ENCODE data around the gene RASSF4.
A peak's percentile ranks its signal among the peaks of the same experiment; 100 is the strongest.

The RASSF4 gene

DNA sequence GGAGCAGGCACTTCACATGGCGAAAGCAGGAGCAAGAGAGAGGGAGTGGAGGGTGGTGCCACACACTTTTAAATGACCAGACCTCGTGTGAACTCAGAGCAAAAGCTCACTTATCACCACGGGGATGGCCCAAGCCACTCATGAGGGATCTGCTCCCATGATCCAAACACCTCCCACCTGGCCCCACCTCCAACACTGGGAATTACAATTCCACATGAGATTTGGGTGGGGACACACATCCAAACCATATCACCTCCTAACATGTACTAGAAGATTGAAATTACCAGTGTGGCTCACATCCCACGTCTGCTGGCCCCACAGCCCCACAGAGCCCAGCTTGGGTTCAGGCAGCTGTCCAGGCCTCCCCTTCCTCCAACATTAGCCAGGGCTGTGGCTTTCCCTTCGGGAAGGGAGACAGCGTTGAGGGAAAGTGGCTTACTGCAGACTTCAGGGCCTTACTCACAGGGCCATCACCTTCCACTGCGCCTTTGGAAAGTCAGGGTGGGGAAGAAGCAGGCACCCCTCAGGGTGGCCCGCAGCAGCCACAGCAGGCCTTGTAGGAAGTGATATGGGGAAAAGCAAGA, 11.3 kb downstream of the RASSF4 start:
- Mint-ChIP-seq H3K36me3 (no peaks in the 10 kb centered on the region), H3K27ac (no peak overlapping the region), H3K9me3 (ENCODE audit: low read depth) (no peaks in the 10 kb centered on the region), H3K4me3 (no peak overlapping the region), H3K27me3 (no peaks in the 10 kb centered on the region), H3K4me1 (ENCODE audit: low read depth) (peaks cover 29% of the 10 kb centered on the region)

DNA sequence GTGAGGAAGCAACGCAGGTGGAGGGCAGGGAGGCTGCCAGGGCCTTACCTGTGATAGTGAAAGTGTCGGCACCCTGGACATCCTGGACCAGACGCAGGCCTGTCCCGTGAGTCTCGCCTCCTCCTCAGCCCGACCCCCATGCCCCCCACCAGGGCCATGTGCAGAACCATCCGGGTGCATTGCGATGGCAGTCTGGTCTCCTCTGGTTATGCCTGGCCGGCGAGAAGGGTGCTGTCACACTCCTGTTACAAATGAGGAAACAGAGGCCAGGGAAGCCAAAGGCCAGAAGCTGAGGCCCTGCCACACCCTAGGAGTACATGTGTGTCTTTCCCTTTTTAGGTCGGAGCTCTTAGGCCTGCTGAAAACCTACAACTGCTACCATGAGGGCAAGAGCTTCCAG, 11.8 kb downstream of the RASSF4 start:
- Mint-ChIP-seq H3K4me1 (ENCODE audit: low read depth) (peaks cover 29% of the 10 kb centered on the region), H3K9me3 (ENCODE audit: low read depth) (no peaks in the 10 kb centered on the region), H3K36me3 (no peaks in the 10 kb centered on the region), H3K4me3 (no peak overlapping the region), H3K27ac (no peak overlapping the region), H3K27me3 (no peaks in the 10 kb centered on the region)

DNA sequence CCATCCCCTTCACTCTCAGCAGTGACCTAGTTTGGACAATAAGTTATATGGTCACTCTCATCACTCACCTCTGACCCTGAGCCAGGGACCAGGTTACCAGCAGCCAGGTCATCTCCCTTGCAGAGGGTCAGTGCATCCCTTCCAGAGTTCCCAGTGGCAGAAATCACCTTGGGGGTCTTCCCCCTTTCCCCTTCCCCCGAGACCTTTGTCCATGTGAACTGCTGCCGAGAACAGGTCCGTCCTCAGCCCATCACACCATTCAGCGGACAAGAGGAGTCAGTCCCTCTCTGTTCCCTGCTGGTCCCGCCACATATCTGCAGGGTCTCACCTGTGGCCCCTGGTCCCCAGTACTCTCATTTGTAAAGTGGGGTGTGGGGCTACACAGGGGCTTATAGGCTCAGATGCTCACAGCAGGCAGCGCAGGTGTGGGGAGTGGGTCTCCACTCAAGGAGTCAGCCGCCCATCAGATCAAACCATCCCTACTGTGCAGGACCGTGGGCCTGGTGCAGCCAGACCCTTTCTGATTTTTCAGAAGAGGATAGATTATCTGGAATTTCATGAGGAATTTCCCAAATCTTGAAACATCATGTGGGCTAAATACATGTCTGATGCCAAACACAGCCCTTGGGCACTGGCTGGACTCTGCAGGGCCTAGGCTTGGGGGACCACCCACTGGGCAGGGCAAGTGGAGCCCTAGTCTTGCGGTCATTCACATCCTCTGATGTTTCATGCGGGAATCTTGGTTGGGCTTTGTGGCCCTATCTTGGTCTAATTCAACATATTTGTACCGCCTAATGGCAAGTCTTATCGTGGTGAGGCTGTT, 12.5 kb downstream of the RASSF4 start:
- H3K4me1 Mint-ChIP-seq (ENCODE audit: low read depth) = peaks cover 29% of the 10 kb centered on the region
- no peak overlapping the region for H3K27ac Mint-ChIP-seq
- no peaks in the 10 kb centered on the region for H3K27me3 Mint-ChIP-seq
- no peaks in the 10 kb centered on the region for H3K9me3 Mint-ChIP-seq (ENCODE audit: low read depth)
- no peaks in the 10 kb centered on the region for H3K36me3 Mint-ChIP-seq
- no peak overlapping the region for H3K4me3 Mint-ChIP-seq

DNA sequence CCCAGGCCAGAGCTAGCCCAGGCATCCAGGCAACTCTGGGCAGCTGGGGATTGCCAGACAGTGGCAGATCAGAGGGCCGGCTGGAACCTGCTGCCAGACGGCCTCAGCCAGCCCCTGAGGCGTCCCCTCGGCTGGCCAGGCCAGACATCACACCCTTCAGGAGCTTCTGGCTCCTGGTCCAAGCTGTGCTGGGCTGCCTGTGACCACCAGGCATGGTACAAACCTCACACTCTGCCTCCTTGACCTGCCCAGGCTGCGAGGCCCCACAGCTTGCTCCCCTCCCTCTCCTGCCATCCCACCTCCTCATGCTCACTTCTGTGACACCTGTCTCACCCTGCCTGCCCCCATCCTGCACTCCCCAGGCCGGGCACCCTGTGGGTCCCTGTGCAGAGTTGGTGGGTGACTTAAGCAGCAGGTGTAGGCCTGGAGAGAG, 13.3 kb downstream of the RASSF4 start:
- H3K27ac Mint-ChIP-seq = no peak overlapping the region
- no peaks in the 10 kb centered on the region for H3K9me3 Mint-ChIP-seq (ENCODE audit: low read depth)
- H3K4me1 Mint-ChIP-seq (ENCODE audit: low read depth) = peaks cover 23% of the 10 kb centered on the region
- no peak overlapping the region for H3K4me3 Mint-ChIP-seq
- H3K27me3 Mint-ChIP-seq = no peaks in the 10 kb centered on the region
- H3K36me3 Mint-ChIP-seq = no peaks in the 10 kb centered on the region

DNA sequence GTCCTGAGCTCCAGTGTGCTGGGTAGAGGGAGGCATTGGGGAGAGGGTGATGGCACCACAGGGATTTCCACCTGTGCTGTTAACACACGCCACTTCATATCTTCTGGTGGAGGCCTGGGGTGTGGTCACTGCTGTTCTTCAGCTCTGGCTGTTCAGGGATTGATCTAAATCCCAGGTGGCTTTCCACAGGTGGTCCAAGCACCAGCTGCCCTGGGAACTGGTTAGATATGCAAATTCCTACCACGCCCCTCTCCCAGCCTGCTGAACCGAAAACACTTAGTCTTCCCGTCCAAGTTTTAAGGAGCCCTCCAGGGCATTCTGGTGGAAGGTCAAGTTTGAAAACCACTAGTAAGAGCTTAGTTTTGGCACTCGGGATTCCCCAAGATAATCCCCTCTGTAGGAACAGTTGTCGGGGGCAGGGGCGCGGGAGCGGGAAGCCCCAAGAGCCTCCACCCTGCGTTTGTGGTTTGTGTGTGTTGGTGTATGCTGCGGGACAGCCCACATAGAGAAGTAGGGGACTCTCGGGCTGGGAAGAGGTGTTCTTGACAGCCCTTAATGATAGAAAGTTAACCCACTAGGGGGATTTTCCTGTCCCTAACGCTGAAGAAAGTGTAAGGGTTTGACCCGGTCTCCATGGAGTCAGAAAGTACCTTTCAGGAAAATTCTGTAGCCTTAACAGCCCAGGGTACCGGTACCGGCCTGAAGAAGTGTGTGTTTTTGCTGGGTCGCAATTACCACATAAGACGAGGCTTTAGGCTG, 13.9 kb downstream of the RASSF4 start:
- no peak overlapping the region for H3K4me3 Mint-ChIP-seq
- no peak overlapping the region for H3K27ac Mint-ChIP-seq
- H3K9me3 Mint-ChIP-seq (ENCODE audit: low read depth) = no peaks in the 10 kb centered on the region
- peaks cover 16% of the 10 kb centered on the region for H3K4me1 Mint-ChIP-seq (ENCODE audit: low read depth)
- H3K36me3 Mint-ChIP-seq = no peaks in the 10 kb centered on the region
- no peaks in the 10 kb centered on the region for H3K27me3 Mint-ChIP-seq

DNA sequence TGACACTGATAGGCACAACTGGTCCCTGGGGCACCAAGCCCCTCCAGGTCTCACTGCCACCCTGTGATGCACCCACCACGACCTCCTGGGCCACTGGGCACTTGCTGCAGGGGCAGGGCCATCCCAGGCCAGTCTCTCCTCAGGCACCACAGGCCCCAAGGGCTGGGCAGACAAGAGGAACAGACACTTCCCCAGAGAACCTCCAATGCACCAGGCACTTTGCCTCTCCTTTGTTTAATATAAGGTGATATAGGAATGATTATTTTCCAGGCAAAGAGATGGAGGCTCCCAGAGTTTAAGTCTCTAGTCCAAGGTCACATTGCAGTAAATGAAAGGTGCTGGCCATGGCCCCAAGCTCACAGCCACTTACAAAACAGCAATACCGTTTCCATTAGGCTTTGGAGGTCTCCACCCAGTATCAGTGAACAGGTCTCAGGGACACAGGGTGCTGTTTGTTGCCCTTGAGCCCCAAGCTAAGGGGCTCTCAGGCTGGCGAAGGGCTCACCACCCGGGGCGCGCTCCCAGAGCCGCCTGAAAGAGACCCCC, 14.6 kb downstream of the RASSF4 start:
- no peaks in the 10 kb centered on the region for H3K36me3 Mint-ChIP-seq
- H3K9me3 Mint-ChIP-seq (ENCODE audit: low read depth) = no peaks in the 10 kb centered on the region
- H3K27me3 Mint-ChIP-seq = no peaks in the 10 kb centered on the region
- no peak overlapping the region for H3K27ac Mint-ChIP-seq
- peak overlapping the region; percentile 78 for H3K4me3 Mint-ChIP-seq
- peaks cover 10% of the 10 kb centered on the region for H3K4me1 Mint-ChIP-seq (ENCODE audit: low read depth)

DNA sequence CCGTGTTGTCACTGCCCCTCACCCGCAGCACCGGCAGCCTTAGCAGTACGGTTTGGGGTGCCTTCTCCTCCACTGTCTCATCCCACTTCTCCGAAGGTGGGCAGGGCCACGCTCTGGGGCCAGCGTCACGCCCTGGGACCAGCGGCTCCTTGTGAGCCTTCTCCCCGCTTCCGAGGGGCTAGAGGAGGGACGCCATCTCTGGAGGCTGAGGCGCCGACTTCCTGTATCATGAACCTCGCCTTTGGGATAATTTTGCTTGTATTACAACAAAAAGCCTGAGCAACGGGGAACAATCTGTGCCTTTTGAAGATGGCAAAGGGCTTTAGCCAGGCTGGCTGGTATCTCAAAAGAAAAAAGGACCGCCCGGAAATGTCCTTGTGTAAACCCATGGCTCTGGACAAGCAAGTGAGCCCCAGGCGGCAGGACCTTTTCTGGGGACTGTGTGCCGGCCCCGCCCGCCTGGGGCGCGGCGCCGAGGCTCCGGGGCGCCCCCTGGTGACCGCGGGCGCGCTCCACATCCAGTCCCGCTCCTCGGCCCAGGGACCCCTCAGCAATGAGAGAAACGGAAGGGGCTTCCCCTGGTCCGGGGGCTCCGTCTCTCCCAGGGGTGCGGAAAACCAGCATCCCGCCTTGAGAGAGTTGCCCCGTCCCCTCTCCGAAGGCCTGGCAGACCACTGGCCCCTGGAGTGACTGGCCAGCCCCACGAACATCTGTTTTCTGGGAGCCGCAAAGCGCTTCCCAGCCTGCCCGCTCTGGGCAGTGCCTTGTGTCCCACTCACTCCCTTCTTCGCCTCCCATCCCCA, 15.2 kb downstream of the RASSF4 start:
- Mint-ChIP-seq H3K4me3 (peak overlapping the region; percentile 78), H3K27ac (no peak overlapping the region), H3K4me1 (ENCODE audit: low read depth) (peaks cover 8% of the 10 kb centered on the region), H3K36me3 (no peaks in the 10 kb centered on the region), H3K27me3 (no peaks in the 10 kb centered on the region), H3K9me3 (ENCODE audit: low read depth) (no peaks in the 10 kb centered on the region)

DNA sequence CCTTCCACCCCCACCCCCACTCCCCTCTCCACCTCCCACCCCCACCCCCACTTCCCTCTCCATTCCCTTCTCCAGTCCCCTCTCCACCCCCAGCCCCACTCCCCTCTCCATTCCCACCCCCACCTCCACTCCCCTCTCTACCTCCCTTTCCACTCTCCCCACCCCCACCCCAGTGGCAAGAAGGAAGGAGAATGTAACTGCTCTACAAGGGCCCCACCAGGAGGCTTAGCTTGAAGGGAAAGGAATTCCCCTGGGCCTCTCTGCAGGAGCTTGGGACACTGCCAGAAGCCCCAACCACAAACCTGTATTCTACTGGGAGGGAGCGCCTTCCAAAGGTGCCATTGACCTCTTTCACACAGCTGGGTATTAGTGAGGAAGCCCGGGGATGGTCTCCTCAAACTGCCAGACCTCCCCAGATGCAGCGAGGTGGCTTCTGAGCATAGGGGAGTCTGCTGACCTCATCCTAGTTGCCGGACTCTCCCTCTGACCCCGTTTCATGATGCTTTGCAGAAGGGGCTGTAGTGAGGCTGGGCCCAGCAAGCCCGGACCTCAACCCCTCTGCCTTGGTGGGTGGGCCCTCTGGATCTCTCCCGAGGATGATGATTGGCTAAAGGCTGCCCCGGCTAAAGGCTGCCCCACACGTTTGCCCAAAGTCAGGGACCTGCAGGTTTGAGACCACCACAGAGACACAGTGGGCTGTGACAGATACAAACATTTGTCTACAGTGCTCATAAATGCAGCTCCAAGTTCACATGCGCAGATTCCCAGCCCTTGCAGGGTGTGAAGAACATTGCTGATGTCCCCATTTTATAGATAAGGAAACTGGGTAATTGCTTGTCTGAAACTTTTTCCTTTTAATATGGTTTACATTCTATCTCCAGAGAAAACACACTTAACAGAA, 16.1 kb downstream of the RASSF4 start:
- no peaks in the 10 kb centered on the region for H3K9me3 Mint-ChIP-seq (ENCODE audit: low read depth)
- peaks cover 8% of the 10 kb centered on the region for H3K4me1 Mint-ChIP-seq (ENCODE audit: low read depth)
- H3K27ac Mint-ChIP-seq = no peak overlapping the region
- peak overlapping the region; percentile 13 for H3K4me3 Mint-ChIP-seq
- H3K36me3 Mint-ChIP-seq = no peaks in the 10 kb centered on the region
- H3K27me3 Mint-ChIP-seq = no peaks in the 10 kb centered on the region

DNA sequence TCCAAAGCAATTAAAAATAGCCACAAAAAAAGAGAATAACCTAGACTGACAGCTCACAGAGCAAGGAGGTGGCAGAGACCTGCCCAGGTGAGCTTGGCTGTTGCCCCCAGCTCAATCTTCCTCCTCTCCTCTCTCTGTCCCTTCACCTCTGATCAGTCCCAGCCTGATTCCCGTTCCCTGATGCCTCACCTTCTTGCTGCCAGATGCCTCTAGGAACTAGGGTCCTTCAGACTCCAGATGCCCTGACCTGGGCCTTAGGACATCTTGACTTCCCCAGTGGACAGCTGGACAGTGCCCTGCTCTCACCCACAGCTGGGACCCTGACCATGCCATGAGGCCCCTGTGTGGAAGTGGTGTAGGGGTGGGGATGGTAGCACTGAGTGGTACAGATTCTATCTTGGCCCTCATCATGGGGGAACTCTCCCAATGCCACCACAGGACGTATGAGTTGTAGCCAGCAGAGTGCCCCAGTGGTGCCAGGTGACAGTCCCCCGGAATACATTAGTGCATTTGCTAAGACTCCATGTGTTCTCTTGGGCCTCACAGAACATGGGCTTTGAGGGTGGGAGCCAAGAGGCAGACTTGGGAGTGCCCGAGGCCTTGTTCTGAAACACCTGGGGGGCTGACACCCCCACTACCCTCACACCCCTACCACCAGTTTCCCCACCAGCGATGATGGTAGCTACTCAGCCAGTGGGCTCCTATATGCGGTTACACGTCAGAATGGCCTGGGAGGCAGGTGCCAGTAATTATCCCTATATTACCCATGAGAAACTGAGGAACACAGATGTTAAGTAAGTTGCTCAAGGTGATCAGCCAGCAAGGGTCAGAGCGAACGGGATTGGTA, 17.0 kb downstream of the RASSF4 start:
- H3K27me3 Mint-ChIP-seq = no peaks in the 10 kb centered on the region
- no peak overlapping the region for H3K4me3 Mint-ChIP-seq
- H3K4me1 Mint-ChIP-seq (ENCODE audit: low read depth) = peaks cover 8% of the 10 kb centered on the region
- H3K9me3 Mint-ChIP-seq (ENCODE audit: low read depth) = no peaks in the 10 kb centered on the region
- H3K36me3 Mint-ChIP-seq = no peaks in the 10 kb centered on the region
- no peak overlapping the region for H3K27ac Mint-ChIP-seq

DNA sequence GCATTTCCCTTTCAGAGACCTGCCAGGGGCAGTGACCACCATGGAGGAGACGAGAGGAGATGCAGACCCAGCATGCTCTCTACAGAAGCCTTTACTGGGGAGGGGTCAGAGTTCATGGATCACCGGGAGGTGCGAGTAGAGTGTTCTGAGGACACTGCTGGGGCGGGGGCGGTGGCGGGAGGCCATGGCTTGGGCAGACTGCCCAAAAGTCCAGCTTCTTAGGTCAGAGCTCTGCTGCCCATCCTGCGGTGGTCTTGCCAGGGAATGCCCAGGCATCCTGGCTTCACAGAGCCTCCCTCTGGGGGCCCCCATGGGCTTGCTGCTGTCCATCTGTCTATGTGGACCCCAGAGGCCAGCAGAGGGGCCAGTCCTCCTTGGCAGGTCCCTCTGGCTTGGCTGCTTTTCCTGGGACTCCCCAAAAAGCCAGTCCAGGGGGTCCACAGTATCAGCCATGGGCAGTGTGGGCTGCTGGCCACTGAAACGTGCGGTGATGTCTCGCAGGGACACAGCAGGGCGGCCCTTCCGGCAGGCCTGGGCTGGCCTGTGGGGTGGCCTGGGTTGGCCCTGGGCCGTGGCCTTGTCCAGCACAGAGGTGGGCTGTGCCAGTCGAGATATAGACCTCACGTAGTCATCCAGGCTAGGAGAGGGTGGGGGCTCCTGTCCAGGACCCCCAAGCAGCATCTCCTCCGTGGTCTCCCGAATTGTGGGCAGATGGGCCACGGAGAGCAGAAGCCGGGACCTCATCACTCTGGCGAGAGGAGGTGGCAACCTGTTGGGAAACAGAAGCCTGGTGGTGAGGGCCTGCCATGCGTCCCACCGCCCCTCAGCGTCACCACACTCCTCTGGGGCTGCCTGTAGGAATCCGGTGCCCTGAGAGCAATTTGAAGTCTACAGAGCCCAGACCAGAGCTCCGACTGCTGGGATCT, 17.9 kb downstream of the RASSF4 start:
- Mint-ChIP-seq H3K27ac (no peak overlapping the region), H3K4me1 (ENCODE audit: low read depth) (peaks cover 8% of the 10 kb centered on the region), H3K27me3 (no peaks in the 10 kb centered on the region), H3K4me3 (no peak overlapping the region), H3K36me3 (no peaks in the 10 kb centered on the region), H3K9me3 (ENCODE audit: low read depth) (no peaks in the 10 kb centered on the region)

DNA sequence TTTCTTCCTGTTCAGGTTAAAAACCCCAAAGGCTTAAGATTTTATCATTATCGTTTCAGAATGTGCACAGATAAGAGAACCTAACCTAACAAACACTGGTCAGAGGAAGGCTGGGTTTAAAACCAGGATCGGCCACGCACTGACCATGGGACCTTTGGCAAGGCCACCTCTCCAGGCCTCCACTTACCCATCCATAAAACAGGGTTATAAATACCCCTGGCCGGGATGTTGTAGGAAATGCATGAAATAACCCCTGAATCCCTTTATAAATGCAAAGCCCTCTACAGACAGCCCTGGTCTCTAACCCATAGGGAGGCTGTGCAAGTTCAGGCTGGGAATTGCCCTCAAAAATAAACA, 18.6 kb downstream of the RASSF4 start:
- Mint-ChIP-seq H3K27ac (no peak overlapping the region), H3K9me3 (ENCODE audit: low read depth) (no peaks in the 10 kb centered on the region), H3K4me1 (ENCODE audit: low read depth) (peaks cover 8% of the 10 kb centered on the region), H3K36me3 (no peaks in the 10 kb centered on the region), H3K27me3 (no peaks in the 10 kb centered on the region), H3K4me3 (no peak overlapping the region)

DNA sequence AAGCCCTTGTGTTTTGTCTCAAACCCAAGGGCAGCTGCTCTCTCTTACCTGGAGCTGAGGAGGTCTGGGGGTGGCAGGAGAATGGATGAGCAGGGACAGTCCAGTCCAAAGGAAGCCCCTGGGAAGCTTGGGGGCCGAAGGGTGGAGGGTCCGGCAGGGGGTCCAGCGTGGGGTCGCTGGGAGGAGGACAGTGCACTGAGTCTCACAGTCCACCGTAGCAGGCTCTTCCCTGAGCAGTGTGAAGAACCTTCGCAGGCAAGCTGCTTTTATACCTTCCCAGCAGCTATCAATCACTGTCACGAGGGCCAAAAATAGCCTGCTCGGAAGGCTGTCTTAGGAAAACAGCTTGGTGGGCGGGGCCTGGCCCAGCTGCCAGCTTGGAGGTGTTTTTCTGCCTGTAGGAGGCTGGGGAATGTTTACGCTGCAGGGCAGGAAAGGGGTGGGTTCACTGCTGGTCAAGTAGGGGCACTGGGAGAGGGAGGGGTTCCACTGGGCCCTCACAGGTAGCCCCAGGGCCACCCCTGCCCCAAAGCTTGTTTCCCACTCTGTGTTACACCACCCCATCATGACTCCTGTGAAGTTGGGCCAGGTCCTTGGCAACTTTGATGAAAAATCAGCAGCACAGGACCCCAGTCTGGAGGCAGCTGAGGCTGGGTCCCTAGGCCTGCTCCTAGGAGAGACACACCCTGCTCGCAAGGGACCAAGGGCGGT, 19.1 kb downstream of the RASSF4 start, which contains the start of gene DEPP1:
Gene DEPP1, minus strand, starts transcription at position 240 of the 711 bp plus-strand sequence. CDS start 779 bp downstream, outside the sequence.
- Mint-ChIP-seq H3K36me3 (no peaks in the 10 kb centered on the region), H3K4me1 (ENCODE audit: low read depth) (peaks cover 5% of the 10 kb centered on the region), H3K4me3 (no peak within 1 kb of the TSS), H3K9me3 (ENCODE audit: low read depth) (no peaks in the 10 kb centered on the region), H3K27ac (no peak within 1 kb of the TSS), H3K27me3 (no peaks in the 10 kb centered on the region)
